Dermis blood vessel endothelial cell (primary cell): ENCODE data around the gene WWOX. TPM values are rescaled to one million over a fixed set of nuclear protein-coding genes. Genes with fewer than 3 reads are reported as not detected.

Source experiments
- DNase-seq: peaks from one replicate; pipeline ENCODE4 v3.0.0; 2010
- total RNA-seq: library from RNA; depleted of rRNA; stranded (reverse); fragments of >200 nt; gene quantifications from 2 replicates; pipeline ENCODE4 v1.2.3, GENCODE V29; 2014

WWOX gene
- total RNA-seq, 1 donor from 2014 or later = 14.5 TPM

DNA sequence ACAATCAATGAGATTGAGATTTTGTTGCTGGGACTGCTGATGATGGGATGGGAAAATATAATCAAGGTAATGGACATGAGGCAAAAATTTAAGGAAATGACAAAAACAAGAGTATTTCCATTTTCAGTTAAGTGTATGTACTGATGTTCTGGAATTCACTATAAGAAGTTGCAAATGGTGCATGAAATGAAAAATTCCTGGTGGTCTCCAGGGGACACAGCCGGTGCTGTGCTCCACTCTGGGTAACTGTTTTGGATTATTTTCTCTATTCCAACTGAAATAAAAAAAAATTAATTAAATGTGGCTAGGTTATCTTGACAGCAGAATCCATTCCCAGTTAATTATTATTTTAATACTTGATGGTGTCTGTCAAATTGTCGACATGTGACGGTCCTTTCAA is 305.6 kb downstream of the WWOX start:
- no peak for DNase-seq

DNA sequence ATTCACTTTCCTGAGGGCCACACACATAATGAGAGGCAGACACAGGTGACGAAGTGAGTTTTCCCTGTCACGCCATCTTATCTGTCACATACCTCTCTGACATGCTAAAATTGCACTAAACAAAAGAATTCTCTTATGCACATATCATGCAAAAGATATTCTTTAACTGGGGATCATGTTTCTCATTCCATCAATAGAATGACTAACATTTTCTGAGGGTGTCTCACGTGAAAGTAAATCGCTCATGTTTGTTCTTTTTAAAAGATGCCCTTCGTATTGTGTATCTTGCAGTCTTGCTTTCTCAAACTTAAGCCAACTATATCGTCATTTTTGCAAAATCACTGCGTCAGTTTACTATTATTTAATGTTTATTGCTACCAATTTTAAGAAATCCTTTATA is 306.4 kb downstream of the WWOX start:
- DNase-seq = no peak

DNA sequence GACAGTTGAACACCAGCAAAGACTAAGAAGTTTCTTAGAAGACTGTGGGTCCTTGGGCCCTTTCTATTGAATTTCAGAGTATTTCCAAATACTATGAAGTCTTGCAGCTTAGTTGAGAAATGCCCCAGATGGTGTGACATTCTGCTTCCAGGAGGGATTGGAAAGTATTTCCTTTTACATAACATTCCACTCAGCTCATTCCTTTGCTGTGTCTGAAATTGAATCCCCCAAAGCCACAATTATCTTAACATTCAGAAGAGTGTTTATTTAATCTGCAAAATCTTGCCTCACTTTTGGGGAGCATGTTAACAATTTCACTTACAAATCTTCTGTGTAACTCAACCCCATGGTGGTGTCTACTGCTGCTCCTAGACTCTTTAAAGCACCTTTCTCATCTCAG is 307.7 kb downstream of the WWOX start:
- DNase-seq = no peak

DNA sequence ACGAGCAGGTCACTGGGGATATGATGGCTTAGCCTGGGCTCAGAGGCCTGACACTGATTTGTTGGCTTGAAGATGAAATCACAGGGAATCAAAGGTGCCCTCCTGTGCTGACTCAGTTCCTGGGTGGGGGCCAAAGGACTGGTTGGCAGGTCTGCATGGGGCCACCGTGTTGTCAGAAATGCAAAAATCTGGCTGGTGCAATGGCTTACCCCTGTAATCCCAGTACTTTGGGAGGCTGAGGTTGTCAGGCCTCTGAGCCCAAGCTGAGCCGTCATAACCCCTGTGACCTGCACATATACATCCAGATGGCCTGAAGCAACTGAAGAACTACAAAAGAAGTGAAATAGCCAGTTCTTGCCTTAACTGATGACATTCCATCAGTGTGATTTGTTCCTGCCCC is 314.2 kb downstream of the WWOX start:
- no peak for DNase-seq

DNA sequence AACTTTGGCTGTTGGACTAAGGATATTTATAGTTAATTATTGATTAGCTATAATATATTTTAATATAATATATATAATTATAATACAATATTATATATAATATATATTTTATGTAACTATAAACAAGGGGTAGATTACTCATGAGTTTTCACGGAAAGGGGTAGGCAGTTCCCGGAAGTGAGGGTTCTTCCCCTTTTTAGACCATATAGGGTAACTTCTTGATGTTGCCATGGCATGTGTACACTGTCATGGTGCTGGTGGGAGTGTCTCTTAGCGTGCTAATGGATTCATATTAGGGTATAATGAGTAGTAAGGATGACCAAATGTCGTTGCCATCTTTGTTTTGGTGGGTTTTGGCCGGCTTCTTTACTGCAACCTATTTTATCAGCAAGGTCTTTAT is 315.6 kb downstream of the WWOX start:
- no peak for DNase-seq

DNA sequence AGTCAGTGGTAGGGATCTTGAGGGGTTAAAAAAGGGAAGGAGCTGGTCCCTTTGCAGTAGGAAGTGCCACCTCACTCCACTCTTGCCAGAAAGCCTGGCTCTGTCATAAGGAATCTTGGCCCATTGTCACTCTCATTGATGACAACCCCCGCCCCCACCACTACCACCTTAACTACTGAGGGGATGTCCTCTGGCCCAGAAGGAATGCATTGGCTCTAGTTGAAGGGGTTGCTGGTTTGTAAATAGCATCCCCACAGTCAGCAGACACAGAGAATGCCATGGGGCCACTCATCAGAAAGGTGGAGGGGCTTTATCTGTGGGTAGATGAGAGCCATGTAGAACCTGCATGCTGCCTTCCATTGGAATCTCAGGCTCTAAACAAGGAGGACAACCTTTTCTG is 316.2 kb downstream of the WWOX start:
- no peak for DNase-seq

DNA sequence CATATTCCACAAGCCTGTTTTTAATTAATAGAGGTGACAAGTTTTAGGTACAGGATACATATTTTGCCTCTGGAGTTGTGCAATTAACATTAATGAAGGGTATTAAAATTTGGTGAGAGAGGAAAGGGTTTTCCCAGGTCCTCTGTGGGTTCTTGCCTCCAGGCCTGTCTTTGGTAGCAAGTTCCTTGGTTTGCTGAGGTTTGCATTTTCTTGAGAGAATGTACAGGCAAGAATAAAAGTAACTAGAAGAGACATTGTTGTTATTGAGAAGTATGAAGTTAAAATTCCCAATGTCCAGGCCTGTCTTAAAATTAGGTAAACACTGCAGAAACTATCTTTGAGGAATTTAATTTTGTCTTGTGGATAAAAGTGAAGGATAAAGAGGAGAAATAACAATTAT is 316.9 kb downstream of the WWOX start:
- no peak for DNase-seq

DNA sequence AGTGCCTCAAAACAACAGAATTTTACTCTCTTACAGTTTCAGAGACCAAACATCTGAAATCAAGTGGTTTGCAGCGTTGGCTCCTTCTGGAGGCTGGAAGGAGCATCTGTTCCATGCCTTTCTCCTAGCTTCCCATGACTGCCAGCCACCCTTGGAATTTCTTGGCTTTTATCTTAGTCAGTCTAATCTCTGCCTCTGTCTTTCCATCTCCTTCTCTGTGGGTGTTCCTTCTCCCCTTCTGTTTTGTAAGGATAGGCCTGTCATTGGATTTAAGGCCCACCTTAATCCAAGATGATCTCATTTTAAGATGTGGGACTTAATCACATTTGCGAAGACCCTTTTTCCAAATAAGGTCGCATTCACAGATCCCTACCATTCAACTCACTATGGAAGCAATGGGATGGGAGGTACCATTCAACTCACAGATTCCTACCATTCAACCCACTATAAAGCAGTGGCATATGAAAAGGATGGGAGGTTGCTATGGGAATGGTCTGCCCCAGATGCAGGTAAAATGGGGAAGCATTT is 321.8 kb downstream of the WWOX start:
- DNase-seq = no peak

DNA sequence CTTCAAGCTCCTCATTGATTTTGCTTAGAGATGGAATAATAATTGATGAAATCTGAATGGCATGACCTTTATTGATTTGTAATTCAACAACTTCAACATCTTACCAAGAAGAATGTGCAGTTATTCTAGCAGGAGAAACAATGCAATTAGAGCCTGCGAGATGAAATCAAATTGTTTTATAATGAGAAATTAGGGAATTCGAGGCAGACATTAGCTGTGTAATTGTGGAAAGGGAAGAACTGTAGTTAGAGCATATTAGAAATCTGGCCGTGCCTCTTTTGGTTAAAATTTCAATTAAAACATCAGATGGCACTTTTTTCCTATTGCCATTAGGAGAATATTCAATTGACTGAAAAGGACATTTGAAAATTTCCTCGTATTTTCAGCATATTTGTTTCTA is 325.8 kb downstream of the WWOX start:
- no peak for DNase-seq

DNA sequence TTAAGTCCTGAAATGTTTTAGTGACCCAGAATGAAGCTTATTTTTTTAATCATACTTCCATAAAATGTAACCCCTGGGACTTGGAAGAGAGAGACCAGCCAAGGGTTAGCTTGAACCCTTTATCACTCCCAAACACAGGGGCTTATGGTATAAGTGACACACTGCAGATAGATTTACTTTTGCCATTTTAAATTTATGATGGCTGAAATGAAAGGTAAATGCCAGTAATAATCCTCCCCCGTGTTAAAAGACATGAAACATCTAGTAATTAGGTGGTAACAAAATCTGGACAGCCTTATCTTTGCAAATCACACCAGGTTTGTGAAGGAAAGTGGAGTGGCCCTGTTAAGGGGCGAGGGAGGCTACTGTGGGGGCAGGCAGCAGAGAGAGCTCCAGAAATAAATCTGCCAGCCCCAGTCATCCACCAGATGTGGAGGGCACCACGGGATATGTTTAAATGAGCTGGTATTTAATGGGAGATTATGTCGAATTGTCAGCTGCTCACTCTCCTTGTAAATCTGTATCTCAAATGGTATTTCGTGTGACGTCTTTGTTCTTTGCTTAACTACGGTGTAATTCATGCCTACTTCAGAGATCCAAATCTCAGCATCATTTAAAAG is 326.5 kb downstream of the WWOX start:
- DNase-seq = no peak

DNA sequence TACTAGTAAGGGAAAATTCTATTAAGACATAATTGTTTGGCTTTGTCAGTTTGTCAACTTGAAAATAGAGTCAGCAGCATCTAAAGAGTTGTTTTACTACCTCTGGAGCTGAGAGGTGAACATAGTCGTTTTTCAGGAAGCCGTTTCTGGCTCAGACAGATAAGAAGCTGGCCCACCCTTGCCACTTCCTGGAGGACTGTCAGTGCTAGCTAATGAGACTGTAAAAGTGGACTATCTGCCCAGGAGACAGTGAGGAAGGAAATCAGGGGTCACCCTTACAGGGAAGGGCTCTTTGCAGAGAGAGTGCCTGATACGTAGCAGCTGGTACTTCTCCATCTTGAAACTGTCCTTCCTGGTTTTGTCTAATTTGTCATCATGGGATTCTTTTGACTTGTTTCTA is 328.7 kb downstream of the WWOX start:
- no peak for DNase-seq

DNA sequence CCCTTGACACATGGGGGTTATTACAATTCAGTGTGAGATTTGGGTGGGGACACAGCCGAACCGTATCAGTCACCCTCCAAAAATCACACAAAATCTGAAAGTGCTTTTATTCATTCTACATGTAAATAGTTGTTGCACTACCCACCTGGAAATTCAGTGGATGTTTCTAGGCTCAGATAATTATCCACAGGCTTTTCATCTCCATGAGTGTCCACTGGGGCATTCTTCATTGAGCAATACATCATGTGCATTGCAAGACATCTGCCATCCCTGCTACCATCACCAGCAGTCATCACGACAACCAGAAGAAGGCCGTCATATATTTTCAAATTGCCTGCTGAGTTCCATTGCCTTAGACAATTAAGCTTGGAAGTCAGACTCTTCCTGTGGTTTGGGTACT is 330.8 kb downstream of the WWOX start:
- no peak for DNase-seq

DNA sequence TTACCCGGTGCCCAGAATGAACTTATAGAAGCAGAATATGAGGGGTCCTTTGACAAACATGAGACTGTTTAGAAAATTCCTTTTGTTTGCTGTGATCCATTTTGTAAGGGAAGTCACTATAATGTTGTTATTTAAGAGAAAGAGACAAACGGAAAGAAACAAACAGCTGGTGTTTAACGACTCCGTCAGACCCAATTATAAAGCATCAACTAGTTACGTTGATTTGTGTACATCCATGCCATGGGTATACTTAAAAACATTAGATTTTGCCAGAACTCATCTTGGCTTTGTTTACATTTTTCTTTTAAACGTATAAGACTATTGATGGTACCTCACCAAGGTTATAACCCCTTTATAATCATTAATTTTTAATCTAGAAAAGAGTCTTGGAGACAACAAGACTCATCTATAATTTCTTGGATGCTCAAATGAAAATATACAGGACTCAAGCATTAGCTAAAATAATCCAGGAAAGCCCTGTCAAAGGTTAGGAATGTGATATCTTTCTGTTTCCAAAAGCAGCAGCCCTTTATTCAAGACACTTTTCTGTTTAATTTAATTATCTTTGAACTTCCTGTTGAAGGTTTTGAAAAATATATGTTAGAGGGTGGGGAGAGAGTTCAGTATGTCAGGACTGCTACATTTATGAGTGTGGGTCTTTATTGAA is 331.7 kb downstream of the WWOX start:
- DNase-seq = no peak

DNA sequence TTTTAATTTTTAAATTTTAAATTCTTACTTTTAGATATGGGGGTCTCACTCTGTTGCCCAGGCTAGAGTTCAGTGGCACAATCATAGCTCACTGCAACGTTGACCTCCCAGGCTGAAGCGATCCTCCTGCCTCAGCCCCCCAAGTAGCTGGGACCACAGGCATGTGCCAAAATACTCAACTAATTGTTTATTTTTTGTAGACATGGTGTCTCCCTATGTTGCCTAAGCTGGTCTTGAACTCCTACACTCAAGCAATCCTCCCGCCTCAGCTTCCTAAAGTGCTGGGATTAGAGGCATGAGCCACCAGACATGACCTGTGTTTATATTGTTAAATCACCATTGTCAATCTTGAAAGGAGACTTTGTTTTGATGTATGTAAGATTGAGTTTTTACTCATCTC is 332.2 kb downstream of the WWOX start:
- no peak for DNase-seq

DNA sequence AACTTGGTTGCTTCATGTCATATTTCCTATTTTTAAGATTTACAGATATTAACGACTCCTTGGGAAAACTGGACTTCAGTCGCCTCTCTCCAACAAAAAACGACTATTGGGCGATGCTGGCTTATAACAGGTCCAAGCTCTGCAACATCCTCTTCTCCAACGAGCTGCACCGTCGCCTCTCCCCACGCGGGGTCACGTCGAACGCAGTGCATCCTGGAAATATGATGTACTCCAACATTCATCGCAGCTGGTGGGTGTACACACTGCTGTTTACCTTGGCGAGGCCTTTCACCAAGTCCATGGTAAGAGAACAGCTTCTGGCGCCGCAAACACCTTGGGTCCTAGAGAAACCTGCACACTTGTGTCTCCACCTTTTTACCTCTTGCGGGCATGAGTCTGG is 333.0 kb downstream of the WWOX start:
- DNase-seq = no peak

DNA sequence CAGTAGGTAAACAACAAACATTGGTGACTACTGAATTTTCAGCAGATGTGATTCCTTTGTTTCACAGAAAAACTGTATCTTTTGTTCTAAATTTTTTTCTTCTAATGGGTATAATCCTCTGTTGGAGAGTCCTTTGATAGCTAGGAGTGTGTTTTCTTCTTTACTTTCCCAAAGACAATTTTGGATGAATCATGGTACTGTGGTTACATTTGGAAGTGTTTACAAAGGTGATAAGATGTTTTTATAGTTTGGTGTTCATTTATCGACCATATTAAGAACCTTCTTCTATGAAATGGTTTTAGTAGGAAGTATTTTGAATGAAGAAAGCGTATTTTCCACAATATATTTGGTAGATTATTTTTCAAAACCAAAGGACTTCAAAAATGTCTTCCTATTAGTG is 333.7 kb downstream of the WWOX start:
- no peak for DNase-seq

DNA sequence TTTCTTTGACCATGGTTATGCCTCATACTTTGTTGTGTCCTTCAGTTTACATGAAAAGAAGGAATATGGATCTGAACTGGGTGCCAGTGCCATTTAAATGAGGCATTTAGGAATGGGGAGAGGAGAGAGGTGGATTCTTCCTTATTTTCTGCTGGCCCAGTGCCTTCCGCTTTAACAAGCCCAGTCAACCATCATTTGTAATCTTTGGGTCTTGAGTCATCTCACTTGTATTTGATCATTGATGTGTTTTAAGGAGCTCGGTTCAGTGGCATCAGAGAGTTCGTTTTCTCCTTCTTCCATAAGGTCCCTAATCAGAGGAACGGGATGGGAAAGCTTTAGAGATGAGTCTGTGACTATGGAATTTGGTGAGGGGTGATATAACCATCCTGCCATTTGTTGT is 334.9 kb downstream of the WWOX start:
- no peak for DNase-seq

DNA sequence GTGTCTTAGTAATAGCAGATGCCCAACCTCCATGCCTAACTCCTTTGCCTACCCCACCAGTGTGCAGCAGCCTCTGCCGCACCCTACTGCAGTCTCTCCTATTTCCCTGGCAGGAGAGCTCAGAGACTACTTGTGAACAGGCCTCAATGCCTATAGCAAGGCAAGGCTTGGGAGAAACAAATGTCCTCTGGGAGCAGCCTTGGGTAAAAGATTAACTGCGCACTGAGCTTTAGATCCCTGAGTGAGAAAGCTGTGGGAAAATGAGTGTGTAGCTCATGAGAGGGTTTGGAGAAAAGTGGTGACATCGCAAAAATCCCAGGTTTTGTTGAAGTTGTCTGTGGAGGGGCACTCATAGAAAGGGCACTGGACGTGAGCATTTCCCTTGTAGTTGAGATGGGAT is 335.8 kb downstream of the WWOX start:
- no peak for DNase-seq

DNA sequence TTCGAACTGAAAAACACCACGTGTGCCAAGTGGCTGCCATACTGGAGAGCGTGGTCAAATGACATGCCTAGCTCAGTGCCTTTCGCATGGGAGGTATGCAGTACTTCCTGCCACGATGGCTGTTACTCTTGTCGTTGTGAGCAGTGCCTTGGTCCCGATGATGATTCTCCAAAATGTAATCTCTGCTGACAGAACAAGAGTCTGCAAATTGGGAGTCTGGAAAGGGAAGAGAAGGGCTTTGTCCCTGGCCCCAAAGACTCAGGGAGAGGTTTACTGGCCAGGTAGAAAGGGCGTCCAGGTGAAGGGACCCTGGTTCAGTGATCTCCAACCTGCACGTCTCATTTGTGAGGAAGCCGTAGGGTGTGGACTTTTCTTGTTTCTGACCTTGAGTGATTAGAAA is 336.6 kb downstream of the WWOX start:
- DNase-seq = no peak

DNA sequence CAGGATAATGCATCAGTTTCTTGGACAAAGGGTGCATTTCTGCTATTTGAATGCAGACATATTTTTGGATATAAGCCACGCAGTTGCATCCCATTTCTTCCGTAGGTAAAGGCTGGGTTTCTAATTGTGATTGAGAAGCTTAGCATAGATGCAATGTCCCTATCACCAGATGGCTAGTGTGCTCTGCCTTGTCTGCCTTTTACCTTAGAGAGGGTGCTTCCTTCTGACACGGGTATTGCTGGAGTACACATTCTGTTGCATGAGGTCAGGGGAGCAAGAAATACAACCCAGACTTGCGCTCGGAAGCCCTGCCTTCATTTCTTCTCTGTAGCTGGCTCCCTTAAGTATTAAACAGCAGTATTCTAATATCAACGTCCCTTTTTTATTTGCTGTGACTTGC is 337.4 kb downstream of the WWOX start:
- no peak for DNase-seq

DNA sequence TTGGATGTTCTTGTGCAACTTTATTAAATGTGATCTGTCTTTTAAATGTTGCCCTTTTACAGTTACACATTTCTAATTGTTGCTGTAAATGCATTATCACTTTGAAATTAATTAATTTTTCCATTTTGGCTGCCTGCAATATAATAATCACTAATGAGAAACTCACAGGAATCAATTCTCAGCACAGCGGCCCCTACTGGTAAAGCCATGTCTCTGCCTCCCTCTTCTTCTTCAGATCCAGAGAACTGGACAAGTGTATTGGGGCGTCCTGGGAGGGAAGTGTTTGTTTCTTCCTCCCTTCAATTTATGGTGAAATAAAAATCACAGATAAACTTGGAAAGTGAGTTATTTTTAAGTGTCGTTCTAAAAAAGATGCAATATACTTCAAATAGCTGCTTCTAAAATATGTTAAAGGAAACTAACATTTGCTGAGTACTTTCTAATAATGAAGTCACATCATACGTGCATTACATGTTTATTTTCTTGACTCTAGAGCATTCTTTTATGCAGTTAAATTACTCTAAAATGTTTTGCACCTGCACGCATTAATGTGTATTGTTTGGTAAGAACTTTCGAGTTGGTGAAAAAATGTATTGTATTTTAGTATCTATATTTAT is 338.0 kb downstream of the WWOX start:
- DNase-seq = peak; percentile 29

DNA sequence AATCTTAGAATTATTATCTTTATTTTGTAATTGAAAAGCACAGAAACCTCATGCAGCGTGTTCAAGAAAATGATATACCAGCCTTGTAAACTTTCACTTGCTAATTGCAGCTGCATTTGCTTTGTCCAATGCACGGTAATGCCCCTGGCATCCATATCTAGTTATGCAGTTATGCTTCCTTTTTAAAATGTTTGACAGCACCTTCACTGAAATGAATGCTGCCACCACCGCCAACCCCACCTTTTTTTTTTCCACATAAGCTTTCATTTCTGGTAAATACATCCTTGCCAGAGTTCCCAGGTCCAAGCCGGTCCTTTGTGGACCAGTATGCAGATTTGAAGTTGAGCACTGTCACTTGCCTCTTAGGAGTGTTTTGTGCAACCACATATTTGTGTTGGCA is 338.8 kb downstream of the WWOX start:
- DNase-seq = no peak

DNA sequence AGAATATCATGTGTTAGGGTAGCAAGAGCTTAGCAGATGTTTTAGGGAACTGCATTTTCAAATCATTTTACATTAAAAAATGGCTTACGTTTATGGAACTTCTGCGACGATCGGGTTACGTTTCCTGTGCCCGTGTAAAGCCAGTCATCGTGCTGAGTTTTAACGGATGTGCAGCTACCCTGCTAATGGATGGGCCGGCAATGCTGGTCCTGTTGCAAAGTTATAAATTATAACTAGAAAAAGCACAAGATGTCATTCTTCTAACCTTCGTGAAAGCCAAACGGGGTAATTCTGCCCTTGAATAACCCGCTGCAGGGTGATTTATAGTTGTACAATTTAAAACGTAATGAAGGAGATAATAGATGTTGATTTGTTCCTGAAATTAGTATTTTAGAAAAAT is 339.2 kb downstream of the WWOX start:
- no peak for DNase-seq

DNA sequence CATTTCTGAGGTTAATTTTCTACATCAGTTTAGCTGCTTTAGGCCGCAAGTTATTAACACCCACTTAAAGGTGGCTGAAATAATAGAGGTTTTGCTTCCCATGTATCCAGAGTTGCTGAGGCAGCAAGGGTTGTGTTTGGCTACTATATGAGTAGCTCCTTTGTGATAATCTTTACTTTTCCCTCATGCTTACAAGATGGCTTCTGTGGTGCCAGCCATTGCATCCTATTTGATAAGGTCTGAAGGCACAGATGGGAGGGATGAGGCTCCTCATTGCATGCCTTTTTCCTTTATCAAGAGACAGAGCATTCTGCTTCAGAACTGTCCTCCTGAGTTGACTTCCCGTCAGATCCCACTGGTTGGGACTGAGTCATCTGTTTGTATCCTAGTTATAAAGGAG is 340.2 kb downstream of the WWOX start:
- no peak for DNase-seq
